Suprapubic skin (tissue), 3 donors: ENCODE results near the gene BAIAP3.

Experiments
- POLR2AphosphoS5 ChIP-seq, 3 donors: sonication (generic); formaldehyde crosslinking; IDR thresholded peaks; one replicate each; pipeline ENCODE4 v1.6.1; 2017; ENCODE audit warnings: antibody characterized with exemption in 3 of 3
- TF ChIP-seq, protein P1 (sequence below), 2 donors: fragments of 200-600 bp in 1 of 2; fragments of 450-650 bp in 1 of 2; sonication (generic) in 1 of 2; IDR thresholded peaks; one replicate each; pipeline ENCODE4 v1.5.1; 2016 to 2019; ENCODE audit warnings: antibody characterized with exemption in 2 of 2, mild to moderate bottlenecking in 1 of 2, moderate library complexity in 1 of 2

DNA sequence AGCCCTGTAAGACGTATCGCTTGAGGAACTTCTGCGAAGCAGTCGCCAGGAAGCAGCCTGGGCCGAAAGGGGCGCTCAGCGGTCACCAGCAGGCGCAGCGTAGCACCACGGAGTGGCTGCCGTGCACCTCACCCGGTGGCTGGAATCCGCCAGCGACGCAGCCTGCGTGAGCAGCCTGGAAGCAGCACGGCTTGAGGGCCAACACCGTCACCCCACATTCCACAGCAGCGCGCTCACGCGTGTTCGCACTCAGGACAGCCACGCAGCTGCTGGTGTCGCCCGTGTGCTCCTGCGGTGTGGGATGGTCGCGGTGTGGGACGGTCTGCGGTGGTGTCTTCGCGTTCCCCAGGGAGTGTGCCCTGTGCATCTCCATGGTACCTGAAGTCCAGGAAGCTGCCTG is 14.4 kb upstream of the BAIAP3 start:
- TF ChIP-seq, protein P1, sequence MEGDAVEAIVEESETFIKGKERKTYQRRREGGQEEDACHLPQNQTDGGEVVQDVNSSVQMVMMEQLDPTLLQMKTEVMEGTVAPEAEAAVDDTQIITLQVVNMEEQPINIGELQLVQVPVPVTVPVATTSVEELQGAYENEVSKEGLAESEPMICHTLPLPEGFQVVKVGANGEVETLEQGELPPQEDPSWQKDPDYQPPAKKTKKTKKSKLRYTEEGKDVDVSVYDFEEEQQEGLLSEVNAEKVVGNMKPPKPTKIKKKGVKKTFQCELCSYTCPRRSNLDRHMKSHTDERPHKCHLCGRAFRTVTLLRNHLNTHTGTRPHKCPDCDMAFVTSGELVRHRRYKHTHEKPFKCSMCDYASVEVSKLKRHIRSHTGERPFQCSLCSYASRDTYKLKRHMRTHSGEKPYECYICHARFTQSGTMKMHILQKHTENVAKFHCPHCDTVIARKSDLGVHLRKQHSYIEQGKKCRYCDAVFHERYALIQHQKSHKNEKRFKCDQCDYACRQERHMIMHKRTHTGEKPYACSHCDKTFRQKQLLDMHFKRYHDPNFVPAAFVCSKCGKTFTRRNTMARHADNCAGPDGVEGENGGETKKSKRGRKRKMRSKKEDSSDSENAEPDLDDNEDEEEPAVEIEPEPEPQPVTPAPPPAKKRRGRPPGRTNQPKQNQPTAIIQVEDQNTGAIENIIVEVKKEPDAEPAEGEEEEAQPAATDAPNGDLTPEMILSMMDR (IDR thresholded peaks at IDR 0.05), result no peak
- no peak for TF ChIP-seq POLR2AphosphoS5 (IDR thresholded peaks at IDR 0.05)
